GM21381 (cell line): ENCODE results near the gene TMEM9.

Source experiments
- ATAC-seq: cut with Tn5 transposase; IDR thresholded peaks from one replicate; pipeline ENCODE4 v1.9.1; 2021; ENCODE audit warnings: mild to moderate bottlenecking, moderate library complexity; ENCODE audit not compliant: unreplicated experiment

Gene TMEM9

DNA sequence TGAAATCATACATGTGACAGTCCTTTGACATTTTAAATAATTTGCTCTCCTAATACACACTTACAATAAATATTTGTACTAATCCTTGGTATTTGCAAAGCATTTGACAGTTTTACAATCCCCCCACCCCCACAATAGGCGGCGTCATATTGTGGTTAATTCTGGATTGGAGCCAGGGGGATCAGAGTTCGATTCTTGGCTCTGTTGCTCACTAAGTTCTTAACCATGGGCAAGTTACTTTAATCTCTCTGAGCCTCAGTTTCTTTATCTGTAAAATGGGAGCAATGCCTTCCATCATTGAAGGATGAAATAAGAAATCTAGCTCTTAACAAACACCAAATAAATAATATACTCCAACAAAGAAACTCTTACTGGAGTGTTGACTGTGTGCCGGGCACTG, 65.9 kb downstream of the TMEM9 start:
- no peak for ATAC-seq

DNA sequence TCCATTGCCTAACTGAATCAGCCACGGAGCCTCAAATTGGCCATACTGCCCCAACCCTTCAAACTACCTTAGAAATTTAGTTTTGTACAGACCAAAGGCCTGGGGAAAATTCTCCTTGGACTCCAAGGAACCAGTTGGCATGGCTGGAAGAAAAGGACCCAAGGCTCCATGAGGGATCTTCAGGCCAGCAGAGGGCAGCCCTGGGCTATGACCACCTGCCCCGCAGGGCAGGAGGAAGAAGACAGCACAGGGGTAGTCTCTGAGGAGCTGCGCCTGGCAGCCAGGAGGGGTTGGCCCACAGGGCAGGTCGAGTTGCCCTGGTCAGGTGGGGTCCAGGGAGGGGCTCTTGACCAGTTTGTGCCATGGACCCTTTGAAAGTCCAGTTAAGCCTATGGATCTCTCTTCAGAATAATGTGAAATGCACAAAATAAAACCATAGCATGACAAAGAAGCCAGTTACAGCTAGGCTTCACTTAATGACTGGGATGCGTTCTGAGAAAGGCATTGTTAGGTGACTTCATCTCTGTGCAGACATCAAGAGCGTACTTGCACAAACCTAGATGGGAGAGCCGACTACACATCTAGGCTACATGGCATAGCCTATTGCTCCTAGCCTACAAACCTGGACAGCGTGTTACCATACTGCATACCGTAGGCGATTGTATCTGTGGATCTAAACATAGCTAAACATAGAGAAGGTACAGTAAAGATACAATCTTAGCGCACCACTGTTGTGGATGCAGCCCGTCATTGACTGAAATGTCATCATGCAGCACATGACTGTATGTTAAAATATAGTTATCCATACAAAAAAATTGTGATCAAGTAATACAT, 68.2 kb downstream of the TMEM9 start:
- ATAC-seq = no peak
